Stimulated activated memory B cell treated with anti-CD40 and anti-IgM and Interleukin-4, amounts not matched to agents 10 μg/mL and 1 μg/mL and 100 μg/mL, for 72 hours (primary cell): Measurements from ENCODE around the gene CACNA2D3.

Source experiments
- ATAC-seq: fragments of 150-1000 bp; cut with Tn5 transposase; 2 replicates; pipeline ENCODE4 v1.10.0; 2021
- H3K27ac Mint-ChIP-seq: one replicate; pipeline ENCODE4 v1.8.0; 2022; ENCODE audit warnings: mild to moderate bottlenecking, mixed read lengths
- H3K27me3 Mint-ChIP-seq: one replicate; pipeline ENCODE4 v1.8.0; 2022; ENCODE audit warnings: mixed read lengths
- H3K36me3 Mint-ChIP-seq: one replicate; pipeline ENCODE4 v1.8.0; 2022; ENCODE audit warnings: mixed read lengths
- H3K4me1 Mint-ChIP-seq: one replicate; pipeline ENCODE4 v1.8.0; 2022; ENCODE audit warnings: mixed read lengths
- H3K4me3 Mint-ChIP-seq: one replicate; pipeline ENCODE4 v1.8.0; 2022; ENCODE audit warnings: mild to moderate bottlenecking, moderate library complexity, mixed read lengths
- H3K9me3 Mint-ChIP-seq: one replicate; pipeline ENCODE4 v1.8.0; 2022; ENCODE audit warnings: mixed read lengths

Gene CACNA2D3

DNA sequence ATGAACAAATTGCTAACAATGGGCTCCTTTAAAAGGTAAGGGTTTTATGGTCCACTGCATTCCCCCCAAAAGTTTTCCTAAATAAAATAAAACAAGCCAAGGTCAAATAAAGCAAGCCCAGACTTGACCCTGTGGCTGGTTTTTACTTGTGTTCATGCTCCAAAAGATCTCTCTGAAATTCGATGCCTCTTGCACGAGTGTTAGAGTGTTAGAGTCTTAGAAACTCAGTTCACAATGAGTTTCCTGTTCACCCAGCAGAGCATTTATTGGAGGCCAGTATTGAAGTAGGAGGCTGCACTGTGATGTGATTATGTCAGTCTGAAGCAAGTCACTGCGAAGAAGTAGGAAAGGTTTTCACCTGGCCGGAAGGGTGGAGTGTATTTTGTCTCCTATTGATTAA, 865.4 kb downstream of the CACNA2D3 start:
- no peak for ATAC-seq
- Mint-ChIP-seq H3K36me3 (no peaks in the 10 kb centered on the region), H3K27ac (no peak overlapping the region), H3K4me3 (no peak overlapping the region), H3K4me1 (no peaks in the 10 kb centered on the region), H3K27me3 (no peaks in the 10 kb centered on the region), H3K9me3 (peaks cover 3% of the 10 kb centered on the region)

DNA sequence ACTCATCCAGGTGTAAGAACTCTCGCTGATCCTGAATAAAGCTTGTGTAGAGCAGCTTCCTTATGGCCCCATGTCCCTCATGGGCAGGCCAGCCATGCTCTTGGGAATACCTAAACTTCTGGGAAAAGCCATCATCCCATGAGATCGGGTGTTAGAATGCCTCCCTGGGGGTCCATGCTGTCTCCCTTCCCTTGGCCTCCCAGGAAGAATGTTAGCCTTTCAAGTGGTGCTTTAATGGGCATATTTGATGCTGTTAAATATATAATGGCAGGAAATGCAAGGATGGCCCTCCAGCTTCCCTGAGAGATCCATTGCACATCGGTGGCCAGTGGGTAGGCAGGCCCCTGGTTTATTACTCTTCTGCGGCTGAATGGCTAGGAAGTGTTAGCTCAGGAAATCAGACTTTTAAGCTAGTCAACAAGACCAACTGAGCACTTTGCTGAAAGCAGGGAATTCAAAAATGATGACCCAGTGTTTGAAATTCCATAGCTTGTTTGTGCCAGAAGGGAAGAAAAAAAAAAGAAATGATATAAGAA, 866.0 kb downstream of the CACNA2D3 start:
- H3K4me3 Mint-ChIP-seq, result no peak overlapping the region
- no peaks in the 10 kb centered on the region for H3K36me3 Mint-ChIP-seq

DNA sequence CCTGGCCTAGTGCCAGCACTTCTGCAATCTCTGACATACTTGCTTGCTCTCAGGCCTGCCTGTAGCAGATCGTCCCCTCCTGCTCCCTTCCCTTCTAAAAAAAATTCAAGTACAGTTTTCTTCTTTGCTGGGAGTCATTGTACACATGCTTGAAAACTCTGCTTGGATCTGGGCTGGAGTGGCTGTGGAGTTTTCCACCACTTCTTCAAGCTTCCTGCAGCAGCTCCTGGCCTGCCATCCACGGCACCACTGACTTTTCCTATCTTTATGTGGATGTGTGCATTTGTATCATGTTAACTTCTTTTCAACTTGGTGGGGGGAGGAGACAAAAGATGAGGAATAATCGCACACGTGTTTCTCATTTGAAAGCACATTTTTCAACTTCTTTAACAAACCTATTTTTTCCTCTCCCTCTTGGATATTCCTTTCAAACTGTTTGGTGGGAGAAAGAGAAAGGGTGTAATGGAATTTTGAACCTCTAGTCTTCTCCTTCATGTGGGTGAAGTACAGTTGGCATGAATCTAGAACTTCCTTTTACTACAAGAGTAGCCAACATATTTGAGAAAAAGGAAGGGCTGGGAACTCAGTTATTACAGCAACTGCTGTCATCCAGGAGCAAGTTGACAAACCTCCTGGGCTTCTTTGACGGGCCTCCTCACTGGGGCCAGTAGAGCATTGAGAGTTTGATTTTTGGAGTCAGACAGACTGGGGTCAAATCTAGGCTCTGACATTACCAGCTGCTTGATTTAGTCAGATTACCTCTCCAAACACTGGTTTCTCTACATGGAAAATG, 866.7 kb downstream of the CACNA2D3 start:
- H3K4me3 Mint-ChIP-seq, result no peak overlapping the region
- no peak for ATAC-seq
- no peaks in the 10 kb centered on the region for H3K27me3 Mint-ChIP-seq
- H3K4me1 Mint-ChIP-seq, result no peaks in the 10 kb centered on the region
- H3K36me3 Mint-ChIP-seq, result no peaks in the 10 kb centered on the region
- peaks cover 3% of the 10 kb centered on the region for H3K9me3 Mint-ChIP-seq
- no peak overlapping the region for H3K27ac Mint-ChIP-seq

More for the DNA sequence above, 866.0 kb downstream of the CACNA2D3 start:
- Mint-ChIP-seq H3K9me3 (peaks cover 3% of the 10 kb centered on the region), H3K4me1 (no peaks in the 10 kb centered on the region), H3K27ac (no peak overlapping the region), H3K27me3 (no peaks in the 10 kb centered on the region)
- no peak for ATAC-seq

DNA sequence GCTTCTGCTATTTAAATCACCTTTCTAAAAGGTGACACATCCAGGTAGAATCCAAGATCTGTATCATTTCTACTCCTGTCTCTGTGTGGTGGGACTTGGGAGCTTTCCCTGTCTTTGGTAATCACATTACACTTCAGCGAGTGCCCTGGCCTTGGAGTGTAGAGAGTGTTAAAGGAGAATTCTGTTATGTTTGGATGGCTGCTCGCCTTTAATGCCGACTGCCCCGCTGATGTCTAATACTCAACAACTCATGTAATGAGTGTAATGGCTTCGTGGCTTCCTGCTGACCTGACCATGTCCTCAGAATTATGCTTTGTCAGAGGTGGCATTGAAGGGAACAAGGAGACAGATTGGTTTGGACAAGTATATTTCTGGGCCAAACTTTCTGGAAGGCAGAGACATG, 871.8 kb downstream of the CACNA2D3 start:
- H3K9me3 Mint-ChIP-seq, result no peaks in the 10 kb centered on the region
- ATAC-seq, result no peak
- H3K36me3 Mint-ChIP-seq, result no peaks in the 10 kb centered on the region
- no peaks in the 10 kb centered on the region for H3K4me1 Mint-ChIP-seq
- H3K27ac Mint-ChIP-seq, result no peak overlapping the region
- no peaks in the 10 kb centered on the region for H3K27me3 Mint-ChIP-seq
- H3K4me3 Mint-ChIP-seq, result no peak overlapping the region

DNA sequence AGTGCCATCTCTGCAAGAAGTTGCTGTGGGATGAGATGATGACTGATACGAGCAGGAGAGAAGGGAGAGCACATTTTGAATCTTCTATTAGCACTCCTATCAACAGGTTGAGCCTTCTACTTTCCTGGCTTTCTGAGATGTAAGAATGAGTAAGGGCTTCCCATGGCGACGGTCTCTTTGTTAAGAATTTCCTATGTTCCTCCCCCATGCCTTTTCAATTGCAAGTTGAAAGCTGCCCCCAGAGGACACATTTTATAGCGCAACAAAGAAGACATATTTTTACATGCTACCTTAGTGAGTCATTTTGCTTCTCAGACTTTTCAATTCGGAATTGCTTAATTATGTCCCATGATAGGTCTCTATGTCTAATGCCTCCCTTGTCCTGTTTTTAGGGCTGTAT, 876.8 kb downstream of the CACNA2D3 start:
- ATAC-seq, result no peak
- Mint-ChIP-seq H3K9me3 (no peaks in the 10 kb centered on the region), H3K27ac (no peak overlapping the region), H3K27me3 (no peaks in the 10 kb centered on the region), H3K4me3 (no peak overlapping the region), H3K36me3 (no peaks in the 10 kb centered on the region), H3K4me1 (no peaks in the 10 kb centered on the region)

DNA sequence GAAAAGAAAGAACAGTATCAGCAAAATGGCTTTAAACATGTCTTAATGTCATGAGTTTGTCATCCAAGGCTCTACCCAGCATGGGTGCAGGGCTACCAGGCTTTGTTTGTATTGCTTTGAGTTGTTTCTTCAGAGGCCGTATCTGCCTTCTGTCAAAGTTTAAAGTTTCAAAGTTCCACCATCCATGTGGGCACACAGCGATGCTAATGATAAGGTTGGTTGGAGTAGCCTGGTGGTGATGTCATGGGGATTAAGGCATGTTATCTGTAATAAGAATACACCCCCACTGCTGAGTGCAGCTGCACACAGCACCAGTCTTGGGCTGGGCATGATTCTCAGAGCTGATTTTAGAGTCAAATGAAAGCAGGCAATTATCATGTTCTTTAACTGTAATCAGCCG, 877.5 kb downstream of the CACNA2D3 start:
- Mint-ChIP-seq H3K27me3 (no peaks in the 10 kb centered on the region), H3K4me1 (no peaks in the 10 kb centered on the region), H3K36me3 (no peaks in the 10 kb centered on the region), H3K9me3 (no peaks in the 10 kb centered on the region), H3K27ac (no peak overlapping the region), H3K4me3 (no peak overlapping the region)
- ATAC-seq, result no peak

DNA sequence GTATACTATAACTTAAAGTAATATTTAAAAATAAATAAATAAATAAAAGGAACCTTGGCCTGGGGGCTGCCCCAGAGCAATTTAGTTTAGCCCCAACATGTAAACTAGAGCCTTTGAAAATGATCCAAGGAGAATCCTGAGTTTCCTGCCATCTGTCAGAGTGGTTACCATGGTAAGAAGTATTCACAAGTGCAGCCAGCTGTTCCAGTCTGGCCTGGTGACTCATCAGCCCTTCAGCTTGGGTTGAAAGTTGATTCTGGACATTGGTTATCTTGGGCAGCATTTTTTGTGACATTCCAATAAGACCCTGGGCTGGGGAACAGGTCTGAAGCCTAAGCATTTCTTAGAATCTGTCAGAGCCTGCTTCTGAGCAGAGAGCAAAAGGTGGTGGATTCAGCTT, 878.2 kb downstream of the CACNA2D3 start:
- Mint-ChIP-seq H3K9me3 (no peaks in the 10 kb centered on the region), H3K4me1 (no peaks in the 10 kb centered on the region), H3K27me3 (no peaks in the 10 kb centered on the region), H3K4me3 (no peak overlapping the region), H3K36me3 (no peaks in the 10 kb centered on the region), H3K27ac (no peak overlapping the region)
- no peak for ATAC-seq

DNA sequence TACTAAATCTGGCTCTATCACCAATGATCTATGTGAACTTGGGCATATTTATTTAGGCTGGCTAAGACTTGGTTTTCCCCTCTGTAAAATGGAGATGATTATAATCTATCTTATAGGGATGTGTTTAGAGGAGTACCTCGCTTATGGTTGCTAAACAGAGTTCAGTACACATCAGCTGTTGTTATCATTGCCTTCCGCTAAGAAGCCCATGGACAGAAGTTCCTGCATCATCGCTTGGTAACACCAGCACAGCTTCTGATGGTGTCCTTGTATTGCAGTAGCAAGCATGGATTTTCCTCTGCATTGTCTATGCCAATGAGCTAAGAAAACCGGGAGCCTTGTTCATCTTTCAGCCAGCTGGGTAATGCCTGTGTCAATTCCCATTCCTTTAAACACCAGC, 878.6 kb downstream of the CACNA2D3 start:
- no peak for ATAC-seq
- Mint-ChIP-seq H3K9me3 (no peaks in the 10 kb centered on the region), H3K27ac (no peak overlapping the region), H3K36me3 (no peaks in the 10 kb centered on the region), H3K4me1 (no peaks in the 10 kb centered on the region), H3K4me3 (no peak overlapping the region), H3K27me3 (no peaks in the 10 kb centered on the region)

DNA sequence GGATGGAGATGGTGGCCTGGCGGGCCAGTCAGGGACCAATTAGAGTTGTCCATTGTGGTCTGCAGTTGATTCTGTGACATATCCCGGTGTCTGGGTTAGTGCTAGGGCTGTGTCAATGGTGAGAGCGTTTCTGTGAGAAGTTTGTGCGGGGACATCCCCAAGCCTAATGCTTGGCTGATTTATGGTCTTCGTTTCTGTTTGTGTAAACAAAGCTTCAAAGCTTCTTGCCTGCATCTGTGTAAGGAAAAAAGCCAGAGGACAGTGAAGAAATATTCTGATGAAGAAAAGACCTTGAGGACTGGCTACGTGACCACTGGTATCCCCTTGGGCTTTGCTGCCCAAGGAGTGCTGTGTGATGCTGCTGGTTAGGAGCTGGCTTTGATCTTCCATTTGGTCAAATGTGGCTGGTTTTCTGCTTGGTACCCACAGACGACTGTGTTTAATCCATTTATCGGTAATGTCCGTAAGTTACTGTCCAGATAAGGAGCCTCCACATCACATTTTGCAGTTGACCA, 880.1 kb downstream of the CACNA2D3 start:
- Mint-ChIP-seq H3K27ac (no peak overlapping the region), H3K9me3 (no peaks in the 10 kb centered on the region), H3K4me1 (no peaks in the 10 kb centered on the region), H3K27me3 (no peaks in the 10 kb centered on the region), H3K36me3 (no peaks in the 10 kb centered on the region), H3K4me3 (no peak overlapping the region)
- ATAC-seq, result no peak

DNA sequence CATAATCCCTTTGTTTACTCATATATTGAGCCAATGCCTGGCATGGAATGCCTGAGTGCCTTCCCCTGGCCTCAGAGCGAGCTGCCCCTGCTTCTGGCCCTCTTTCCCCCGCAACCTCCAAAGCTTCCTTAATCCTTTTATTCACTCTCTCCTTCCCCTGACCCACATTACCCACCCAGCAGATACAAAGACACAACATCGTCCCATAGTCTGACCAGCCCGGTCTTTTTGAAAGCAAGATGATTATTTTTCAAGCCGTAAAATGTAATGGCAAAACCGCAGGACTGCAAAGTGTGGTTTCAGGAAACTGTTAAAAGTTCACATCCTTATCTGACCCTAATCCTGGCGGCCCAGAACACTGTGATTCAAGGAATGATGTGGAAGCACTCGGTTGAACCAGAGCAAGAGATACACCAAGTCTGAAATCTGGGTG, 883.9 kb downstream of the CACNA2D3 start:
- Mint-ChIP-seq H3K36me3 (no peaks in the 10 kb centered on the region), H3K4me1 (no peaks in the 10 kb centered on the region), H3K4me3 (no peak overlapping the region), H3K27ac (no peak overlapping the region), H3K27me3 (no peaks in the 10 kb centered on the region), H3K9me3 (no peaks in the 10 kb centered on the region)
- ATAC-seq, result no peak

DNA sequence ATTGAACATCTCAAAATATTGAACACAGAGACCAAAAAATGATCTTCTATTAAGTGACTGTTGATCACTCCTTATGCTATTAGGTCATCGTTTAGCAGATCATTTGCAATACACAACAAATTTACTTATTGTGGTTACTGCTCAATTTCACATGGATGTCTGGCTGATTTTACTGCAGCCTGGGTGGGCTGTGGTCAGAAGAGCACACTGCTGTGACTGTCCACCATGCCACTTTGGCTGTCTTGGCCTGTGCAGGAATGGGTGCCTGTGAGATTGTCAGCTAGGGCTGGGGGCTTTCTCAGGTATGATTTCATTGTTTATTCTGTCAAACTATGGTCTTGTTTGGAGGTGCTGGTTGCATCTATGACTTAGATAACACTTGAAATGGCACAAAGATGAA, 885.6 kb downstream of the CACNA2D3 start:
- H3K4me3 Mint-ChIP-seq, result no peak overlapping the region
- H3K9me3 Mint-ChIP-seq, result peaks cover 3% of the 10 kb centered on the region
- H3K4me1 Mint-ChIP-seq, result no peaks in the 10 kb centered on the region
- no peak for ATAC-seq
- H3K27ac Mint-ChIP-seq, result no peak overlapping the region
- H3K27me3 Mint-ChIP-seq, result no peaks in the 10 kb centered on the region
- no peaks in the 10 kb centered on the region for H3K36me3 Mint-ChIP-seq

DNA sequence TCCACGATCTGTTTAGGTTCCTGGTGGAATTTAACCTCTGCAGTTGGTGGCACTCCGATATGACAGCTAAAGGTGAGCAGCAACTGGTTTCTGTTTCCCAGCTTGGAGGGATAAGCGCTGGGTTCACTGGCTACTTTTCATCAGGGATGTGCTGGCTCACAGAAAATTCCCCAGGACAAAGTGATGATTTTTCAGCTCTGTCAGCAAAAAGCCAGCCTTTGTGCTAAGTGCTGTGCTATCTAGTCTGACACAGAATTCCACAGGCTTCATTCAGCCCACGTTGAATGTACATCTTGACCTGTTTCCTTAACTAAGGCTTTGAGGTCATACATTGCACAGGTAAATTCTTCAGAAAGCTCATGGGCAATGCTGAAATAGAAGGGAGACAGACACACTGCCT, 887.0 kb downstream of the CACNA2D3 start:
- H3K36me3 Mint-ChIP-seq, result no peaks in the 10 kb centered on the region
- no peak for ATAC-seq
- no peak overlapping the region for H3K27ac Mint-ChIP-seq
- H3K4me1 Mint-ChIP-seq, result no peaks in the 10 kb centered on the region
- no peaks in the 10 kb centered on the region for H3K27me3 Mint-ChIP-seq
- peaks cover 3% of the 10 kb centered on the region for H3K9me3 Mint-ChIP-seq
- no peak overlapping the region for H3K4me3 Mint-ChIP-seq

DNA sequence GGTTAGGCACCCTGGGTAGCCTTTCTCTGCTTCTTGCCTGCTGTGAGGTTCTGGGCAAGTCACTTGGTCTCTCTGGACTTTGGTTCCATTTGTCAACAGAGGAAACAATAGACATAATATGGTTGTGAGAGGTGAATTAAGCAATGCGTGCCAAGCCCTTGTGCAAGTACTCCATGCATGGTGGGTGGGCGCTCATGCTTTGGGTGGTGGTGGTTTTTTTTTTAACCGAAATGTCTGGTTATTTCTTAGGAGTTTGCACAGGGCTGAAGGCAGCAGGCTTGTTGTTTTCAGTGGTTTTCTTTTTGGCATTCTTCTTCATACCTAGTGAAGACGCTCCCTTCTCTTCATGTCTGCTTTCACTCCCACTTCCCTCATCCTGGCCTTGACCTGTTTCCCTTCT, 889.7 kb downstream of the CACNA2D3 start:
- H3K36me3 Mint-ChIP-seq, result no peaks in the 10 kb centered on the region
- H3K4me3 Mint-ChIP-seq, result no peak overlapping the region
- H3K9me3 Mint-ChIP-seq, result peaks cover 3% of the 10 kb centered on the region
- ATAC-seq, result no peak
- no peaks in the 10 kb centered on the region for H3K27me3 Mint-ChIP-seq
- H3K4me1 Mint-ChIP-seq, result no peaks in the 10 kb centered on the region
- H3K27ac Mint-ChIP-seq, result no peak overlapping the region

DNA sequence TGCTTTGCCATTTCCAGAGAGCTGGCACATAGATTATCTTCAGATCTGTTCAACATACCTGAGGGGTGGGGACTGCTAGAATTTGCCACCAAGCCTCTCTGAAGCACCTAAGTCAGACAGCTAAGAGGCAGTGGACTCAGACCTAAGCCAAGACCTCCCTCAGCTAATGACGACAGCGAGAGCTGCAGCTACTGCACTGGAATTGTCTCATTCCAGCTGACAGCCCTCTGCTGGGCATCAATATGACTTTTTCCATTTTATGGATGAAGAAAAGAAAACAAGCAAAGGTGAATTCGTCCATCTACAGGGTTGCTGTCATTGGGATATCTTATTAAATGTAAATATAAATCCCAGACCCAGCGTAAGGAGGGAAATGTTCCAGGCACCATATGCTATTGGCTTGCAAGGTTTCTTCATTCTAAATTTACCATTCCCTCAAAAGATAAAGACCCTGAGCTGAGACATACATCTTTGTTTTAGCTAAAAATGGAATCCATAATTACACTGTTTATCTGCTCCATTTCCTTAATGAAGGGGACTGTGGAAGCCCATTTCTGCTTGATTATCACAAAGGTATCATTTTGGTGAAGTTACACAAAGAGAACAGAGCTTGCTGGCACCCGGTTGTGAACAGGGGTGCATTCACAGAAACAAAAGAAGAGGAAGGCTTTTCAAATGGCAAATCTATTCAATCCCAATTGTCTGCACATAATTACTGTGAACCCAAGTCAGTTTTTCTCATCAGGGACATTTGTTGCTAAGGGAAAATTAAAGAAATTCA, 891.0 kb downstream of the CACNA2D3 start:
- no peaks in the 10 kb centered on the region for H3K27me3 Mint-ChIP-seq
- H3K9me3 Mint-ChIP-seq, result peaks cover 3% of the 10 kb centered on the region
- H3K4me1 Mint-ChIP-seq, result no peaks in the 10 kb centered on the region

DNA sequence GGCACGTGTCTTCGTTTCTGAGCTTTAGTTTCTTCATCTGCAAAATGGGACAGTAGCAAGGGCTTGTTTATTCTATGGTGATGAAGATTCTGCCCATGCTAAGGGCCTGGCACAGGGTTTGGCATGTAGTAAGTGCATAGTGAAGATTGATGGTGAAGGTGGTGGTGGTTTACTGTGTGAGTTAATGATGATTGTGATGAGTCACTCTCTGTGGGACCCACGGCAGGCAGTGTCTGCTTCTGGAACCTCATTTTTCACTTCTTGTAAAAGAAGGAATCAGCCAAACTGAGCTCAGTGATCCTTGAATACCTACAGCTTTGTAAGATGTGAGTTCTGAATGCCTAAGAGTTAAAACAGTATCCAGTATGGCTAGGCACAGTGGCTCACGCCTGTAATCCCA, 891.7 kb downstream of the CACNA2D3 start:
- no peaks in the 10 kb centered on the region for H3K27me3 Mint-ChIP-seq
- H3K36me3 Mint-ChIP-seq, result no peaks in the 10 kb centered on the region
- no peaks in the 10 kb centered on the region for H3K4me1 Mint-ChIP-seq
- no peak for ATAC-seq
- H3K4me3 Mint-ChIP-seq, result no peak overlapping the region
- no peak overlapping the region for H3K27ac Mint-ChIP-seq
- H3K9me3 Mint-ChIP-seq, result peaks cover 3% of the 10 kb centered on the region

More for the DNA sequence above, 891.0 kb downstream of the CACNA2D3 start:
- H3K4me3 Mint-ChIP-seq, result no peak overlapping the region
- ATAC-seq, result no peak
- no peaks in the 10 kb centered on the region for H3K36me3 Mint-ChIP-seq
- H3K27ac Mint-ChIP-seq, result no peak overlapping the region
